ENCODE data around the gene U2SURP. TPM values are rescaled to one million over a fixed set of nuclear protein-coding genes. Genes with fewer than 3 reads are reported as not detected.

Gene U2SURP
- 75.8 TPM for total RNA-seq
- long read RNA-seq, full-length matches to known transcripts: 19 of 91 reads
- long read RNA-seq, partial matches to known transcripts: 40 of 91 reads
- long read RNA-seq, other reads (novel, unspliced or antisense): 32 of 91 reads

DNA sequence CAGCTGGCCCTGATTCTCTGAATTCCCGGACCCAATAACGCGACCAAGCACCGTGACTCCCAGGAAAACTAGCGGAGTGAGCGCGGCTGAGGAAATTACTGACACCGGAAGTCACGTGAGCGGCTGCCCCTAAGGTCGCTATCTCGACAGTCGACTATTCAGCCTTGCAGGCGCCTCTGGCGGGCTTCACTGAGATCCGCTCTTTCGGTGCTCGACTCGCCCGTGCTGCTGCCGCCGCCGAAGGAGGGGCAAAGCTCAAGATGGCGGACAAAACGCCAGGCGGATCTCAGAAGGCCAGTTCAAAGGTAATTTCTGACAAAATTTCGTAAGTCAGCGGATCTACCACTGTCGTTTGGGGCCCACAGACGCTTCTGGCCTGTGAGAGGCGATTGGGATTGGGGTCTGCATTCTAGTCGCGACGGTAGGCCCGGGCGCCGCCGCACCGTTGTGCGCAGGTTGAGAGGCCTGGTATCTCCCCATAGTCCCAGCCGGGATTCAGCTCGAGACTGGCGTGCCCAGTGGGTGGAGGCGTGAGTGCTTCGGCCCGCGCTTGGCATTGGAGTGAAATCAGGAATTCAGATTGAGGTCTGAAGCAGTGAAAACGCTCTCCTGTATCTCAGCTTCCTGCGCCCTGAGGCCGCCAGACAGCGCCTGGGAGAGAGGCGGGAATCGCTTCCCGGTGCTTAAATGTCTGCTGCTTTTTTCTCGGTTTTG, at the start of gene U2SURP:
Gene U2SURP, plus strand, starts transcription at position 202 of the 714 bp plus-strand sequence. Its CDS starts 59 bp downstream, at position 261.
- TF ChIP-seq, protein P1, sequence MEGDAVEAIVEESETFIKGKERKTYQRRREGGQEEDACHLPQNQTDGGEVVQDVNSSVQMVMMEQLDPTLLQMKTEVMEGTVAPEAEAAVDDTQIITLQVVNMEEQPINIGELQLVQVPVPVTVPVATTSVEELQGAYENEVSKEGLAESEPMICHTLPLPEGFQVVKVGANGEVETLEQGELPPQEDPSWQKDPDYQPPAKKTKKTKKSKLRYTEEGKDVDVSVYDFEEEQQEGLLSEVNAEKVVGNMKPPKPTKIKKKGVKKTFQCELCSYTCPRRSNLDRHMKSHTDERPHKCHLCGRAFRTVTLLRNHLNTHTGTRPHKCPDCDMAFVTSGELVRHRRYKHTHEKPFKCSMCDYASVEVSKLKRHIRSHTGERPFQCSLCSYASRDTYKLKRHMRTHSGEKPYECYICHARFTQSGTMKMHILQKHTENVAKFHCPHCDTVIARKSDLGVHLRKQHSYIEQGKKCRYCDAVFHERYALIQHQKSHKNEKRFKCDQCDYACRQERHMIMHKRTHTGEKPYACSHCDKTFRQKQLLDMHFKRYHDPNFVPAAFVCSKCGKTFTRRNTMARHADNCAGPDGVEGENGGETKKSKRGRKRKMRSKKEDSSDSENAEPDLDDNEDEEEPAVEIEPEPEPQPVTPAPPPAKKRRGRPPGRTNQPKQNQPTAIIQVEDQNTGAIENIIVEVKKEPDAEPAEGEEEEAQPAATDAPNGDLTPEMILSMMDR (IDR thresholded peaks at IDR 0.05): no peak
- peak; percentile 97 for DNase-seq
- Histone ChIP-seq H3K4me3 (peak within 1 kb of the TSS; percentile 80), H3K27me3 (no peaks in the 10 kb centered on the region), H3K4me1 (peaks cover 26% of the 10 kb centered on the region), H3K9me3 (no peaks in the 10 kb centered on the region), H3K27ac (peak within 1 kb of the TSS; percentile 94), H3K36me3 (no peaks in the 10 kb centered on the region)
- intact Hi-C loops (cut with DNase I): no loop called here
- ATAC-seq: peak; percentile 99

GRCh38 chr3:142951794-142952193, 49.6 kb upstream of the U2SURP start:
- Histone ChIP-seq H3K4me1 (no peaks in the 10 kb centered on the region), H3K36me3 (no peaks in the 10 kb centered on the region), H3K4me3 (no peak overlapping the region), H3K9me3 (no peaks in the 10 kb centered on the region), H3K27me3 (peaks cover 14% of the 10 kb centered on the region), H3K27ac (no peak overlapping the region)
- intact Hi-C loops (cut with DNase I): no loop called here
- TF ChIP-seq, protein P1 (IDR thresholded peaks at IDR 0.05): no peak
- no peak for DNase-seq
- ATAC-seq: no peak

DNA sequence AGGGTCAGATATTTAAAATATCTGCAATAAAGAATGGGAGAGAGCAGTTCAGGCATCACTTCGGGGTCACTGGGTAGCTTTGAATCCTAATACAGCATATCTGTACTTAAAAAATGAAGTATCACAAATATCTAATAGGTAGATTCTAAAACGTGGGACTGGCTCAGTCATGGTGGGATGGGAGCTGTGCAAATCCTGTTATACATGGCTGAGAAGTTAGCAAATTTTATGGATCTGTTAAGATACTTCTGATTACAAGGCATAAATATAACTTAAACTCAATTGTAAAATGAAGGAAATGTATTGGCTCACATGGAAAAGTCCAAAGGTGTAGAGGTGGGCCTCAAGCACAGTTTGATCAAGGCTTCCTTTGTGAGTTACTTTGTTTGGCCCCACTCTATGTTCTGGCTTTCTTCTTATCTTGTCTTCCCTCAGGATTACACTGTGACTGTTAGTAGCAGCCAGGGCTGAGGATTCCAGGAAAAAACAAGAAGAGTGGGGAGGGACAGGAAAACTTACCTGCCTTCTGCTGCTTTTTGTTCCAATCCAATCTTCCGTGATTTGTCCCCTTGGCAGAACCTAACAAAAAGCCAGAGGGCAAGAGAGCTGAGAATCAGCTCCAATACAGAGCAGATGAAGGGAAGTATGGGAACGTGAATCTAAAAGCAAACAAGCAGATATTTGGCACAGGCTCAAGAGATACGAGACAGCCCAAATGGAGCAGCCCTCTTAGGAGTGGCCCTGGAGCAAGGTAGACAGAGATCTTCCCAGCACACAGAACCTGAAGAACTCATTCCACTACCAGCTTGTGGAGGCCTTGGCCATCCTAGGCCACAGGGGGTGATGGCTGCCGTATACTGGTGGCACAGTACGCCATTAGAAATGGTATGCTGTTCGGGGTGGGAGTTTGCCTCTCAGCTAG, 48.8 kb upstream of the U2SURP start:
- Histone ChIP-seq H3K9me3 (no peaks in the 10 kb centered on the region), H3K36me3 (no peaks in the 10 kb centered on the region), H3K4me3 (no peak overlapping the region), H3K27me3 (peaks cover 6% of the 10 kb centered on the region), H3K4me1 (no peaks in the 10 kb centered on the region), H3K27ac (no peak overlapping the region)
- DNase-seq (no peak), ATAC-seq (no peak)
- intact Hi-C loops (cut with DNase I): no loop called here
- TF ChIP-seq, protein P1 (IDR thresholded peaks at IDR 0.05): no peak

GRCh38 chr3:142953443-142953842, 47.9 kb upstream of the U2SURP start:
- DNase-seq: no peak
- TF ChIP-seq, protein P1 (IDR thresholded peaks at IDR 0.05): no peak
- H3K4me1 ChIP-seq: no peaks in the 10 kb centered on the region
- intact Hi-C loops (cut with DNase I): no loop called here
- H3K4me3 ChIP-seq: no peak overlapping the region
- ATAC-seq: no peak
- H3K27me3 ChIP-seq: no peaks in the 10 kb centered on the region
- H3K36me3 ChIP-seq: no peaks in the 10 kb centered on the region
- H3K27ac ChIP-seq: no peak overlapping the region
- H3K9me3 ChIP-seq: no peaks in the 10 kb centered on the region

DNA sequence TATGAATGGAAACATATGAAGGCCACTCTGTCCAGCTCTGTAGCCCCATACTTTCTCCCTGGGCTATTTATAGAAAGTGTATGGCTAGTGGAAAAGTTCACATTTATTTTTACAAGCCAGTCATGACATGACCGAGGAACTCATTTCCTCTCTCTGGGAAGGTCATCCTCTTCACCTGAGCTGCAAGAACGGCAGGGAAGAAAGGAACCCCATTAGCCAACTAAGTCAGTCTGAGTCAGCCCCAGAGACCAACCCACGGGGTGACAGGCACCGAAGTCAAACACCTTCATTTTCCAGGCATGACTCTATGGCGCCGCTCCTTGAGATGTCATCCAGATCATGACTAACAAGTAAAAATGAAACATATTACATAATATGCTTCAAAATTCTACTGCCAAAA, 42.7 kb upstream of the U2SURP start:
- intact Hi-C loops (cut with DNase I): no loop called here
- peaks cover 39% of the 10 kb centered on the region for H3K27me3 ChIP-seq

More for the DNA sequence above, 42.7 kb upstream of the U2SURP start:
- ATAC-seq (no peak), DNase-seq (no peak)
- H3K27ac ChIP-seq: no peak overlapping the region
- no peaks in the 10 kb centered on the region for H3K9me3 ChIP-seq
- no peaks in the 10 kb centered on the region for H3K4me1 ChIP-seq
- H3K36me3 ChIP-seq: no peaks in the 10 kb centered on the region
- no peak overlapping the region for H3K4me3 ChIP-seq
- TF ChIP-seq, protein P1 (IDR thresholded peaks at IDR 0.05): no peak

Data from upper lobe of right lung (tissue), 1 donor.